HG02623 (cell line): ENCODE results near the gene TBXAS1.
"Not testable (repeated sequence)": the region's sequence is repeated elsewhere in the genome, so short reads cannot be mapped to it uniquely, and the experiment has no call there.

ENCODE experiments used
- ATAC-seq: cut with Tn5 transposase; IDR thresholded peaks from one replicate; pipeline ENCODE4 v1.9.1; 2021; ENCODE audit warnings: moderate library complexity; ENCODE audit not compliant: unreplicated experiment

The TBXAS1 gene

GRCh38 chr7:139886899-139887298 is 57.8 kb downstream of the TBXAS1 start:
- ATAC-seq = no peak

GRCh38 chr7:139887992-139888481 is 59.0 kb downstream of the TBXAS1 start:
- ATAC-seq = no peak

GRCh38 chr7:139889186-139889871 is 60.3 kb downstream of the TBXAS1 start:
- no peak for ATAC-seq

- ATAC-seq = no peak
Measured at GRCh38 chr7:139893461-139893860, 64.4 kb downstream of the TBXAS1 start.

GRCh38 chr7:139893999-139894398 is 64.9 kb downstream of the TBXAS1 start:
- ATAC-seq = no peak

- ATAC-seq = no peak
Measured at GRCh38 chr7:139895141-139895829, 66.2 kb downstream of the TBXAS1 start.

- no peak for ATAC-seq
Measured at GRCh38 chr7:139896288-139896687, 67.2 kb downstream of the TBXAS1 start.

GRCh38 chr7:139896831-139897230 is 67.8 kb downstream of the TBXAS1 start:
- ATAC-seq = no peak

- no peak for ATAC-seq
Measured at GRCh38 chr7:139897422-139898090, 68.5 kb downstream of the TBXAS1 start.

- ATAC-seq = no peak
Measured at GRCh38 chr7:139898483-139898882, 69.4 kb downstream of the TBXAS1 start.

GRCh38 chr7:139899328-139899955 is 70.4 kb downstream of the TBXAS1 start:
- ATAC-seq = no peak

GRCh38 chr7:139900326-139900725 is 71.3 kb downstream of the TBXAS1 start:
- ATAC-seq = no peak

- ATAC-seq = no peak
Measured at GRCh38 chr7:139901056-139901795, 72.2 kb downstream of the TBXAS1 start.

GRCh38 chr7:139901901-139902300 is 72.8 kb downstream of the TBXAS1 start:
- no peak for ATAC-seq

- no peak for ATAC-seq
Measured at GRCh38 chr7:139902436-139903102, 73.5 kb downstream of the TBXAS1 start.

- not testable (repeated sequence) for ATAC-seq
Measured at GRCh38 chr7:139903103-139903477, 74.0 kb downstream of the TBXAS1 start.

- no peak for ATAC-seq
Measured at GRCh38 chr7:139906879-139907278, 77.8 kb downstream of the TBXAS1 start.

GRCh38 chr7:139908792-139909191 is 79.7 kb downstream of the TBXAS1 start:
- no peak for ATAC-seq

GRCh38 chr7:139909379-139910050 is 80.5 kb downstream of the TBXAS1 start:
- no peak for ATAC-seq
